Measurements from ENCODE around the gene OR51B2.
"Not testable (repeated sequence)": the region's sequence is repeated elsewhere in the genome, so short reads cannot be mapped to it uniquely, and the experiment has no call there.

The OR51B2 gene

GRCh38 chr11:5324197-5324596, at the start of gene OR51B2:
Gene OR51B2, minus strand, starts transcription at chr11:5324297. Its CDS starts 0 bp downstream, at chr11:5324297.
- DNase-seq (ENCODE audit: low read depth) = no peak

GRCh38 chr11:5369789-5370188, 45.7 kb upstream of the OR51B2 start:
- DNase-seq (ENCODE audit: low read depth) = no peak

- no peak for DNase-seq (ENCODE audit: low read depth)
These were observed 44.5 kb upstream of the OR51B2 start for GRCh38 chr11:5368502-5369043.

- no peak for DNase-seq (ENCODE audit: low read depth)
These were observed 43.5 kb upstream of the OR51B2 start for GRCh38 chr11:5367448-5368074.

GRCh38 chr11:5366856-5367255, 42.8 kb upstream of the OR51B2 start:
- DNase-seq (ENCODE audit: low read depth) = no peak

GRCh38 chr11:5366365-5366764, 42.3 kb upstream of the OR51B2 start:
- DNase-seq (ENCODE audit: low read depth) = not testable (repeated sequence)

GRCh38 chr11:5364214-5364613, 40.1 kb upstream of the OR51B2 start:
- no peak for DNase-seq (ENCODE audit: low read depth)

GRCh38 chr11:5363679-5364078, 39.6 kb upstream of the OR51B2 start:
- DNase-seq (ENCODE audit: low read depth) = no peak

- no peak for DNase-seq (ENCODE audit: low read depth)
These were observed 38.0 kb upstream of the OR51B2 start for GRCh38 chr11:5362017-5362625.

GRCh38 chr11:5356031-5356430, 31.9 kb upstream of the OR51B2 start:
- DNase-seq (ENCODE audit: low read depth) = not testable (repeated sequence)

GRCh38 chr11:5351208-5351607, 27.1 kb upstream of the OR51B2 start, which contains the start of gene OR51B6:
Gene OR51B6, plus strand, starts transcription at chr11:5351508. Its CDS starts 0 bp downstream, at chr11:5351508.
- DNase-seq (ENCODE audit: low read depth) = no peak

GRCh38 chr11:5349550-5349949, 25.5 kb upstream of the OR51B2 start:
- DNase-seq (ENCODE audit: low read depth) = no peak

- DNase-seq (ENCODE audit: low read depth) = no peak
These were observed 24.6 kb upstream of the OR51B2 start for GRCh38 chr11:5348551-5349194.

- no peak for DNase-seq (ENCODE audit: low read depth)
These were observed 21.7 kb upstream of the OR51B2 start for GRCh38 chr11:5345831-5346230.

- no peak for DNase-seq (ENCODE audit: low read depth)
These were observed 19.6 kb upstream of the OR51B2 start, which contains the start of gene OR51B5 for GRCh38 chr11:5343474-5344335. Gene OR51B5, minus strand, starts transcription at chr11:5343524. Its CDS starts 0 bp downstream, at chr11:5343524.

- DNase-seq (ENCODE audit: low read depth) = no peak
These were observed 15.8 kb upstream of the OR51B2 start for GRCh38 chr11:5339771-5340322.

- DNase-seq (ENCODE audit: low read depth) = not testable (repeated sequence)
These were observed 13.2 kb upstream of the OR51B2 start for GRCh38 chr11:5337253-5337652.

GRCh38 chr11:5336331-5336730, 12.2 kb upstream of the OR51B2 start:
- DNase-seq (ENCODE audit: low read depth) = no peak

GRCh38 chr11:5335170-5335569, 11.1 kb upstream of the OR51B2 start:
- DNase-seq (ENCODE audit: low read depth) = no peak

- DNase-seq (ENCODE audit: low read depth) = no peak
These were observed 6.8 kb downstream of the OR51B2 start for GRCh38 chr11:5317292-5317691.

- DNase-seq (ENCODE audit: low read depth) = not testable (repeated sequence)
These were observed 10.6 kb downstream of the OR51B2 start for GRCh38 chr11:5313326-5314023.

Data from stimulated activated CD8-positive, alpha-beta memory T cell treated with anti-CD3 and anti-CD28 coated beads, Interleukin-12 subunit alpha, Interleukin-12 subunit beta, amount 100 ng/mL, for 1 hour (primary cell).